Astrocyte (in vitro differentiated cells and primary cell): ENCODE results near the gene PPFIA1. TPM values are rescaled to one million over a fixed set of nuclear protein-coding genes. Genes with fewer than 3 reads are reported as not detected.

Experiments used
- DNase-seq: peaks from one replicate; pipeline ENCODE4 v3.0.0-alpha.2; 2010; ENCODE audit warnings: low read depth
- FAIRE-seq: peaks from 2 replicates; lab custom pipeline; 2011; peaks lifted over from hg19 to GRCh38; lab: Jason Lieb, UNC
- H2AFZ ChIP-seq: 2 replicates; pipeline ENCODE4 v1.6.0; 2012; ENCODE audit warnings: low read depth, low read length, inconsistent platforms
- H3K27ac ChIP-seq: 2 replicates; pipeline ENCODE4 v1.5.1; 2011; ENCODE audit warnings: low read depth, low read length, inconsistent platforms
- H3K27me3 ChIP-seq: 2 replicates; pipeline ENCODE4 v1.6.0; 2011; ENCODE audit warnings: low read length, inconsistent platforms; ENCODE audit not compliant: insufficient read depth
- H3K36me3 ChIP-seq: 2 replicates; pipeline ENCODE4 v1.5.1; 2011; ENCODE audit warnings: low read length, inconsistent platforms; ENCODE audit not compliant: insufficient read depth
- H3K4me1 ChIP-seq: 2 replicates; pipeline ENCODE4 v1.5.1; 2011; ENCODE audit warnings: low read length, inconsistent platforms; ENCODE audit not compliant: insufficient read depth
- H3K4me2 ChIP-seq: 2 replicates; pipeline ENCODE4 v1.6.0; 2012; ENCODE audit warnings: low read length, inconsistent platforms
- H3K4me3 ChIP-seq: 2 replicates; pipeline ENCODE4 v1.5.1; 2011; ENCODE audit warnings: low read depth, mild to moderate bottlenecking, low read length, inconsistent platforms; ENCODE audit not compliant: insufficient read depth
- H3K79me2 ChIP-seq: 2 replicates; pipeline ENCODE4 v1.6.0; 2012; ENCODE audit warnings: mild to moderate bottlenecking, low read length, inconsistent platforms; ENCODE audit not compliant: insufficient read depth
- H3K9ac ChIP-seq: 2 replicates; pipeline ENCODE4 v1.6.0; 2012; ENCODE audit warnings: mild to moderate bottlenecking, low read length, inconsistent platforms
- H3K9me3 ChIP-seq: 2 replicates; pipeline ENCODE4 v1.5.1; 2012; ENCODE audit warnings: low read depth, mild to moderate bottlenecking, low read length, inconsistent platforms; ENCODE audit not compliant: insufficient read depth
- H4K20me1 ChIP-seq: 2 replicates; pipeline ENCODE4 v1.6.0; 2012; ENCODE audit warnings: low read length, inconsistent platforms; ENCODE audit not compliant: insufficient read depth
- H3K27ac Mint-ChIP-seq: one replicate; pipeline ENCODE4 v1.8.0; 2021; ENCODE audit warnings: mild to moderate bottlenecking, mixed read lengths; ENCODE audit not compliant: unreplicated experiment
- H3K27me3 Mint-ChIP-seq: one replicate; pipeline ENCODE4 v1.8.0; 2021; ENCODE audit warnings: low read depth, mixed read lengths; ENCODE audit not compliant: unreplicated experiment
- H3K36me3 Mint-ChIP-seq: one replicate; pipeline ENCODE4 v1.8.0; 2021; ENCODE audit warnings: low read depth, mixed read lengths; ENCODE audit not compliant: unreplicated experiment
- H3K4me1 Mint-ChIP-seq: one replicate; pipeline ENCODE4 v1.8.0; 2021; ENCODE audit warnings: low read depth, mixed read lengths; ENCODE audit not compliant: unreplicated experiment
- H3K4me3 Mint-ChIP-seq: one replicate; pipeline ENCODE4 v1.8.0; 2021; ENCODE audit warnings: mild to moderate bottlenecking, moderate library complexity, mixed read lengths; ENCODE audit not compliant: unreplicated experiment
- H3K9me3 Mint-ChIP-seq: one replicate; pipeline ENCODE4 v1.8.0; 2021; ENCODE audit warnings: mild to moderate bottlenecking, mixed read lengths; ENCODE audit not compliant: unreplicated experiment
- CTCF ChIP-seq: IDR thresholded peaks from 2 replicates; pipeline ENCODE4 v1.5.1; 2011; ENCODE audit warnings: low read depth, mild to moderate bottlenecking, inconsistent platforms, low read length, moderate library complexity; ENCODE audit not compliant: insufficient read depth
- EZH2 ChIP-seq: IDR thresholded peaks from 2 replicates; pipeline ENCODE4 v1.6.1; 2012; ENCODE audit warnings: mild to moderate bottlenecking, low read length, inconsistent platforms; ENCODE audit not compliant: insufficient read depth
- total RNA-seq: library from RNA; stranded (reverse); gene quantifications from 2 replicates; pipeline ENCODE4 v1.2.1, GENCODE V29; 2021

The PPFIA1 gene
- total RNA-seq, 1 donor from 2014 or later: 54.7 TPM

- no peak overlapping the region for H3K4me3 ChIP-seq
- H3K36me3 ChIP-seq: peaks cover 48% of the 10 kb centered on the region
- no peak for TF ChIP-seq CTCF
- no peak for TF ChIP-seq EZH2
- no peaks in the 10 kb centered on the region for H3K9me3 ChIP-seq
- Mint-ChIP-seq H3K27me3 (no peaks in the 10 kb centered on the region), H3K27ac (no peak overlapping the region), H3K4me3 (no peak overlapping the region), H3K36me3 (peaks cover 45% of the 10 kb centered on the region), H3K4me1 (peaks cover 16% of the 10 kb centered on the region), H3K9me3 (no peaks in the 10 kb centered on the region)
- peaks cover 37% of the 10 kb centered on the region for H3K79me2 ChIP-seq
- H2AFZ ChIP-seq: no peak overlapping the region
- FAIRE-seq (no peak), DNase-seq (no peak)
- no peak overlapping the region for H3K27ac ChIP-seq
- H3K9ac ChIP-seq: no peak overlapping the region
- H3K4me2 ChIP-seq: no peak overlapping the region
- H3K27me3 ChIP-seq: no peaks in the 10 kb centered on the region
- peaks cover 90% of the 10 kb centered on the region for H4K20me1 ChIP-seq
- H3K4me1 ChIP-seq: peaks cover 12% of the 10 kb centered on the region
Observed at GRCh38 chr11:70427436-70427835, 156.9 kb downstream of the PPFIA1 start.

GRCh38 chr11:70428701-70429427 lies 158.4 kb downstream of the PPFIA1 start:
- no peaks in the 10 kb centered on the region for H3K27me3 Mint-ChIP-seq
- H3K4me1 Mint-ChIP-seq: peaks cover 13% of the 10 kb centered on the region
- H3K27ac Mint-ChIP-seq: no peak overlapping the region
- no peak overlapping the region for H3K4me3 ChIP-seq
- no peaks in the 10 kb centered on the region for H3K9me3 ChIP-seq
- H3K9me3 Mint-ChIP-seq: no peaks in the 10 kb centered on the region
- H3K36me3 ChIP-seq: peaks cover 55% of the 10 kb centered on the region
- H3K27ac ChIP-seq: no peak overlapping the region
- H4K20me1 ChIP-seq: peaks cover 88% of the 10 kb centered on the region
- H2AFZ ChIP-seq: no peak overlapping the region
- no peak for DNase-seq
- no peak overlapping the region for H3K4me2 ChIP-seq
- TF ChIP-seq CTCF (no peak), EZH2 (no peak)
- peaks cover 39% of the 10 kb centered on the region for H3K36me3 Mint-ChIP-seq
- H3K4me3 Mint-ChIP-seq: no peak overlapping the region
- no peak for FAIRE-seq
- H3K9ac ChIP-seq: no peak overlapping the region
- peaks cover 33% of the 10 kb centered on the region for H3K79me2 ChIP-seq
- no peaks in the 10 kb centered on the region for H3K27me3 ChIP-seq
- peaks cover 8% of the 10 kb centered on the region for H3K4me1 ChIP-seq

GRCh38 chr11:70429428-70429705 lies 158.9 kb downstream of the PPFIA1 start:
- Mint-ChIP-seq H3K36me3 (peaks cover 36% of the 10 kb centered on the region), H3K27ac (no peak overlapping the region), H3K4me1 (peaks cover 8% of the 10 kb centered on the region), H3K27me3 (no peaks in the 10 kb centered on the region), H3K4me3 (no peak overlapping the region), H3K9me3 (no peaks in the 10 kb centered on the region)
- DNase-seq: no peak
- Histone ChIP-seq H3K9me3 (no peaks in the 10 kb centered on the region), H3K4me3 (no peak overlapping the region), H4K20me1 (peaks cover 88% of the 10 kb centered on the region), H3K27me3 (no peaks in the 10 kb centered on the region), H3K79me2 (peaks cover 32% of the 10 kb centered on the region), H3K36me3 (peaks cover 55% of the 10 kb centered on the region), H3K9ac (no peak overlapping the region), H3K4me2 (no peak overlapping the region), H3K4me1 (peaks cover 4% of the 10 kb centered on the region), H3K27ac (no peak overlapping the region), H2AFZ (no peak overlapping the region)
- no peak for FAIRE-seq
- TF ChIP-seq CTCF (no peak), EZH2 (no peak)
